ENCODE measurements around the gene CCDC57.

Gene CCDC57

GRCh38 chr17:82232876-82233785, 20.5 kb upstream of the CCDC57 start:
- H3K27ac ChIP-seq: no peak overlapping the region
- H3K27me3 ChIP-seq (replicated peaks): no peaks in the 10 kb centered on the region
- H3K36me3 ChIP-seq (replicated peaks): peaks cover 25% of the 10 kb centered on the region
- no peak for TF ChIP-seq CTCF (IDR thresholded peaks at IDR 0.05; ENCODE audit: low read depth, low read length, missing control alignments)
- in situ Hi-C loops (cut with HindIII; ENCODE audit: low pct_ligation_motif_present, low sequenced_read_pairs): no loop called here
- no peak overlapping the region for H3K4me3 ChIP-seq (ENCODE audit: low read depth, low read length)
- no peak for DNase-seq

GRCh38 chr17:82232322-82232820, 19.7 kb upstream of the CCDC57 start:
- TF ChIP-seq CTCF (IDR thresholded peaks at IDR 0.05; ENCODE audit: low read depth, low read length, missing control alignments): no peak

GRCh38 chr17:82231562-82232321, 19.1 kb upstream of the CCDC57 start:
- no peak overlapping the region for H3K27ac ChIP-seq
- in situ Hi-C loops (cut with HindIII; ENCODE audit: low pct_ligation_motif_present, low sequenced_read_pairs): no loop called here
- H3K27me3 ChIP-seq (replicated peaks): no peaks in the 10 kb centered on the region
- no peak for DNase-seq
- H3K36me3 ChIP-seq (replicated peaks): peaks cover 11% of the 10 kb centered on the region
- no peak for TF ChIP-seq CTCF (IDR thresholded peaks at IDR 0.05; ENCODE audit: low read depth, low read length, missing control alignments)
- peak overlapping the region; percentile 74 for H3K4me3 ChIP-seq (ENCODE audit: low read depth, low read length)

More at GRCh38 chr17:82232322-82232820, 19.7 kb upstream of the CCDC57 start:
- Histone ChIP-seq H3K27me3 (replicated peaks) (no peaks in the 10 kb centered on the region), H3K27ac (no peak overlapping the region), H3K4me3 (ENCODE audit: low read depth, low read length) (peak overlapping the region; percentile 74), H3K36me3 (replicated peaks) (peaks cover 17% of the 10 kb centered on the region)
- no peak for DNase-seq
- in situ Hi-C loops (cut with HindIII; ENCODE audit: low pct_ligation_motif_present, low sequenced_read_pairs): no loop called here

GRCh38 chr17:82231312-82231561, 18.6 kb upstream of the CCDC57 start:
- H3K36me3 ChIP-seq (replicated peaks): peaks cover 6% of the 10 kb centered on the region
- H3K4me3 ChIP-seq (ENCODE audit: low read depth, low read length): peak overlapping the region; percentile 74
- no peak for DNase-seq
- no peaks in the 10 kb centered on the region for H3K27me3 ChIP-seq (replicated peaks)
- no peak overlapping the region for H3K27ac ChIP-seq
- in situ Hi-C loops (cut with HindIII; ENCODE audit: low pct_ligation_motif_present, low sequenced_read_pairs): no loop called here
- TF ChIP-seq CTCF (IDR thresholded peaks at IDR 0.05; ENCODE audit: low read depth, low read length, missing control alignments): no peak

GRCh38 chr17:82230609-82231311, 18.1 kb upstream of the CCDC57 start:
- TF ChIP-seq CTCF (IDR thresholded peaks at IDR 0.05; ENCODE audit: low read depth, low read length, missing control alignments): peak; percentile 50
- Histone ChIP-seq H3K36me3 (replicated peaks) (peaks cover 2% of the 10 kb centered on the region), H3K27me3 (replicated peaks) (no peaks in the 10 kb centered on the region), H3K27ac (no peak overlapping the region), H3K4me3 (ENCODE audit: low read depth, low read length) (peak overlapping the region; percentile 74)
- in situ Hi-C loops (cut with HindIII; ENCODE audit: low pct_ligation_motif_present, low sequenced_read_pairs): no loop called here
- peak; percentile 64 for DNase-seq
